ENCODE results near the gene STRA6.

STRA6 gene

DNA sequence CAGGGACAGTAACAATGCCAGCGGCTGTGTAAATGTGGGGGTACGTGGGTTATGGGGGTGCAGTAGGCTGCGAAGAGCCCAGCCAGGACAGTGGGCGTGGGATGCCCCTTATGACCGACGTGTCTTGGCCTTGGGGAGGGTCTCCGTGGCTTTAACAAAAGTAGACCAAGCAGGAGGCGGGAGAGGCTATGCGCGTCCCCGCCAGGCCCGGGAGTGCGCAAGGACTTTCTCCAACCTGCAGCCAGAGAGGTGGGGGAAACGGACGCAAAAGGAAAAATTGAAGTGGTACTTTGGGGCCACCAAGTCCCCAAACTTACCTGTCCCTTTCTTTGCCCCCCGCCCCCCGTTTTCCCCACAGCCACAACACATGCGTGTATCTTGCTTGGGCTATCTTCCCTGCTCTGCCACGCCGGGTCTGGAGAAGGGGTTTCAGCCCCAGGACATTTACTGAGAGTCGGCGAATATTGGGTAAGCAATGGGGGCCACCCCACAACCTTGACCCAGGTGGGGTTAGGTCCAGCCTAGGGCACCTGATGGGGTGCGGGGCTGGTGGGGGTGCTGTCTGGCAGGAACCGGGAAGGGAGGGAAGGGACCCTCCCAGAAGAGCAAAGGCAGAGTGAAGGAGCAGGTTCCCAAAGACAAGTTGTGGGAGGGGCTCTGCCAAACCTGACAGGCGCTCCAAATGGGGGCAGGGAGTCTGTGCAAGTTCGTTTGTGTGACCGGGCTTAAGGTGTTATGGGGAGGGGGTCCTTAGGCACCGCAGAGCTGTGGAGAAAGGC, 71.5 kb downstream of the STRA6 start:
- H3K4me3 ChIP-seq (ENCODE audit: low read depth, low read length) = no peak overlapping the region
- no peak for TF ChIP-seq CTCF (IDR thresholded peaks at IDR 0.05; ENCODE audit: control insufficient read depth, extremely low read depth, insufficient read depth)
- DNase-seq (ENCODE audit: low read depth) = no peak

DNA sequence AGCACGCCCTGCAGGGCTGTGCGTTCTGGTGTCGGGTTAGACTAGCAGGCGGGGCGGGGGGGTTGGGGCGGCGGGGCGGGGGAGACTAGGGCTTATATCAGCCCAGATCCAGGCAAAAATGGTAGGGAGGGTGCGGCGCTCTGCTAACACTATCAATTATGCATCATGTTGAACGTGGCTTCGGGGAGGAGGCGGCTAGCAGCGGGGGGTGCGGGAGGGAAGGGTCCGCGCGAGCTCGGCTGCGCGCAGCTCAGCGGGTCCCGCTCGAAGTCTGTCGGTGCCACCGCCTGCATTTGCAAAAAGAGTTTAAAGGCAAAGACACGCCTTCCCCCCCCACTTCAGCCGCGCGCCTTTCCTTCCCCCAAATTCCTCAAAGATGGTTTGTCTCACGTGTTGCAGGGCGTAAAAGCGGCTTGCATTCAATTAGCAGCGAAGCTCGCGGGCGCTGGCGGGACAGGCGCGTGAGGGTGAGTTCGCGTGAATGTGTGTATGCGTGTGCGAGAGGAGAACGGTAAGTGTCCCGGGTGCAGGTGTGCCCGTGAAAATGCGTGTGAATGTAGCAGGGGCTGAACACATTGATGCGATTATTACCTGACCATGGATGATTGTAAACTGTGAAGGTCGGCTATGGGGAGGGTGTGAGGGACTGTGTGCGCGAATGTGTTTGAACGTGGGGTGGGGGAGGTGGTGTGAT, 72.3 kb downstream of the STRA6 start, which contains the start of gene ISLR2:
Gene ISLR2, plus strand, starts transcription at position 432 of the 694 bp plus-strand sequence. CDS start 2,169 bp downstream, outside the sequence.
- no peak within 1 kb of the TSS for H3K4me3 ChIP-seq (ENCODE audit: low read depth, low read length)
- no peak for TF ChIP-seq CTCF (IDR thresholded peaks at IDR 0.05; ENCODE audit: control insufficient read depth, extremely low read depth, insufficient read depth)
- DNase-seq (ENCODE audit: low read depth) = no peak

GRCh38 chr15:74129586-74130154, 72.9 kb downstream of the STRA6 start:
- no peak for TF ChIP-seq CTCF (IDR thresholded peaks at IDR 0.05; ENCODE audit: control insufficient read depth, extremely low read depth, insufficient read depth)
- no peak for DNase-seq (ENCODE audit: low read depth)
- H3K4me3 ChIP-seq (ENCODE audit: low read depth, low read length) = no peak overlapping the region

Data from LNCaP clone FGC (cell line).